Left lung (tissue), 10 donors: Measurements from ENCODE around the gene POLD4. TPM values are rescaled to one million over a fixed set of nuclear protein-coding genes. Genes with fewer than 3 reads are reported as not detected.

Source experiments
- ATAC-seq: fragments of 200-7000 bp; cut with Tn5 transposase; one replicate; pipeline ENCODE4 v1.9.1; 2020; ENCODE audit warnings: moderate library complexity
- DNase-seq, 4 donors: peaks; one replicate each; pipeline ENCODE4 v3.0.0-alpha.2; 2013 to 2020
- H3K27ac ChIP-seq, 2 donors: fragments of 200-600 bp; sonication (generic) in 1 of 2; one replicate each; pipeline versions ENCODE4 v1.5.0 to v1.8.0; 2020 to 2021
- H3K27me3 ChIP-seq, 2 donors: fragments of 200-600 bp; sonication (generic) in 1 of 2; one replicate each; pipeline versions ENCODE4 v1.5.0 to v1.8.0; 2020 to 2021
- H3K36me3 ChIP-seq, 2 donors: fragments of 200-600 bp; sonication (generic) in 1 of 2; one replicate each; pipeline versions ENCODE4 v1.5.0 to v1.8.0; 2020 to 2021
- H3K4me1 ChIP-seq, 2 donors: fragments of 200-600 bp; one replicate each; pipeline ENCODE4 v1.8.0; 2021
- H3K4me3 ChIP-seq, 2 donors: fragments of 200-600 bp; sonication (generic) in 1 of 2; one replicate each; pipeline versions ENCODE4 v1.5.0 to v1.8.0; 2020 to 2021; ENCODE audit warnings: mild to moderate bottlenecking in 1 of 2
- H3K9me3 ChIP-seq, 2 donors: fragments of 200-600 bp; sonication (generic) in 1 of 2; one replicate each; pipeline versions ENCODE4 v1.5.0 to v1.8.0; 2020 to 2021
- intact Hi-C, 2 donors: fragments of 100-400 bp; cut with DNase I; formaldehyde crosslinking; loops; one replicate each; pipeline versions ENCODE4 v1.11.2 to v1.14.2; 2022
- polyA plus RNA-seq, 6 donors: library from polyadenylated mRNA; unstranded; fragments of 120-200 nt; gene quantifications; one replicate each; pipeline ENCODE4 v1.2.1, GENCODE V29; 2013; ENCODE audit not compliant: insufficient read length in 6 of 6
- total RNA-seq, 2 donors: library from RNA; stranded (reverse); fragmentation: NEBNext Ultra II Directional; extraction: Animal tissue kit (Norgen Biotek cat#: 25700); gene quantifications; one replicate each; pipeline ENCODE4 v1.2.1, GENCODE V29; 2021
- TF ChIP-seq, protein P1 (sequence below), 2 donors: fragments of 200-600 bp; sonication (generic) in 1 of 2; IDR thresholded peaks; one replicate each; pipeline versions ENCODE4 v1.5.0 to v1.8.0; 2021; ENCODE audit warnings: antibody characterized with exemption in 2 of 2
- donor health status: DM: no; HTN: yes; CAD: no.
- donor health status: DM: no; HTN: no; CAD: no.

Gene POLD4
- total and polyA plus RNA-seq, 8 donors = 26.7 to 77.3 (median 33.8) TPM

DNA sequence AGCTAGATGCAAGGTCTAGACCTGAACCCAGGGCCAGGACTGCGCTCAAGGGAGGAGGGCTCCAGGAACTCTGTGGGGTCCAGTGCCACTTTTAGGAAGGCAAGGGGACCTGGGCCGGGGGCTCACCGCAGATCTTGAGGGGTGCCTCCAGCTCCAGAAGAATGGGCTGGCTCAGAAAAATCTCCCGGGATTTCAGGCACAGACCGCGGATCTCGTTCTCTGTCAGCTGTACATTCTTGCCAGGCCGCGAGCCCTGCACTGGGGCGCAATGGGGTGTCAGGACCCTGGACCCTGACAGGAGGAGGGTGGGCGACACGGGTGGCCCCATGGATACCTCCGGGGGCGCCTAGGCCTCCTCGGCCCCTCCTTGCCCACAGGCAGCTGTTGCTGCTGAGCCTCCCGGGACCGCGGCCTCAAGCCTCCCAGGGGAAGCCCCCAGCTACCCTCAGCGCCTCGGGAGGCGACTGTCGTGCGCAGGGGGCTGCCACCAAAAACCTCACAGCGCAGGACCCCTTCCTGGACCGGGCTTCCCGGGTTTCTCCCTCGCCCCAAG, 47.7 kb upstream of the POLD4 start:
- Histone ChIP-seq H3K4me1 (peaks cover 16 to 78% of the 10 kb centered on the region in 2 donors), H3K27ac (peak overlapping the region; percentile 89 to 96), H3K4me3 (peak overlapping the region; percentile 91 to 98), H3K27me3 (no peaks in the 10 kb centered on the region), H3K36me3 (peaks cover 0 to 45% of the 10 kb centered on the region in 2 donors), H3K9me3 (no peaks in the 10 kb centered on the region)
- no peak for ATAC-seq
- DNase-seq = peak in 1 of 4 donors; percentile 86
- TF ChIP-seq, protein P1, sequence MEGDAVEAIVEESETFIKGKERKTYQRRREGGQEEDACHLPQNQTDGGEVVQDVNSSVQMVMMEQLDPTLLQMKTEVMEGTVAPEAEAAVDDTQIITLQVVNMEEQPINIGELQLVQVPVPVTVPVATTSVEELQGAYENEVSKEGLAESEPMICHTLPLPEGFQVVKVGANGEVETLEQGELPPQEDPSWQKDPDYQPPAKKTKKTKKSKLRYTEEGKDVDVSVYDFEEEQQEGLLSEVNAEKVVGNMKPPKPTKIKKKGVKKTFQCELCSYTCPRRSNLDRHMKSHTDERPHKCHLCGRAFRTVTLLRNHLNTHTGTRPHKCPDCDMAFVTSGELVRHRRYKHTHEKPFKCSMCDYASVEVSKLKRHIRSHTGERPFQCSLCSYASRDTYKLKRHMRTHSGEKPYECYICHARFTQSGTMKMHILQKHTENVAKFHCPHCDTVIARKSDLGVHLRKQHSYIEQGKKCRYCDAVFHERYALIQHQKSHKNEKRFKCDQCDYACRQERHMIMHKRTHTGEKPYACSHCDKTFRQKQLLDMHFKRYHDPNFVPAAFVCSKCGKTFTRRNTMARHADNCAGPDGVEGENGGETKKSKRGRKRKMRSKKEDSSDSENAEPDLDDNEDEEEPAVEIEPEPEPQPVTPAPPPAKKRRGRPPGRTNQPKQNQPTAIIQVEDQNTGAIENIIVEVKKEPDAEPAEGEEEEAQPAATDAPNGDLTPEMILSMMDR (IDR thresholded peaks at IDR 0.05) = no peak
- intact Hi-C loops = no loop called here

DNA sequence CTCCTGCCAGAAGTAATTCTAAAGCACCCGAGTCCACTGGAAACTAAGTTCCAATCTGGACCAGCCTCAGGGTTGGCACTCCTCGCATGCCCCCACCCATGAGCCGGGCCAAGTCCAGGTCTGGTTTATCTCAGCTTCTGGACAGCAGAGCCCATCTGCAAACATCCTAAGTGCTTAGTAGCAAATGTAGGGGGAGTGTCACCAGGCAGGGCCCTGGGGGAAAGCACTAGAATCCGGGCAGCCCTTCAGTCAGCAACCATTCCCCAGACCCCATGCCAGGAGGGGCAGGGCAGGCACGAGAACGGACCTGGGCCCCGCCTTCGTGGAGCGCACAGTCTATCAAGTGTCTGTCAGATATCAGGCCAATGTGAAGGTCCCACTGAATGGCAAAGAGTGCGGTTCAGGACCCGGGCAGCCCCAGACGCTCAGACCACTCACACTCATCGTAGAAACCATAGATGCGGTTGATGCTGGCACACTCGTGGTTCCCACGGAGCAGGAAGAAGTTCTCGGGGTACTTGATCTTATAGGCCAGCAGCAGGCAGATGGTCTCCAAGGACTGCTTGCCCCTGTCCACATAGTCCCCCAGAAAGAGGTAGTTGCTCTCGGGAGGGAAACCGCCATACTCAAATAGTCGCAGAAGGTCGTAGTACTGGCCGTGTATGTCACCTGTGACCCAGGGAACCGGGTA, 47.0 kb upstream of the POLD4 start:
- Histone ChIP-seq H3K4me1 (peaks cover 16 to 71% of the 10 kb centered on the region in 2 donors), H3K4me3 (peak overlapping the region; percentile 91 to 98), H3K36me3 (peaks cover 0 to 52% of the 10 kb centered on the region in 2 donors), H3K27ac (peak overlapping the region in 1 of 2 donors; percentile 96), H3K27me3 (no peaks in the 10 kb centered on the region), H3K9me3 (no peaks in the 10 kb centered on the region)
- intact Hi-C loops = no loop called here
- ATAC-seq (no peak), DNase-seq (no peak)
- TF ChIP-seq, protein P1 (IDR thresholded peaks at IDR 0.05) = no peak

DNA sequence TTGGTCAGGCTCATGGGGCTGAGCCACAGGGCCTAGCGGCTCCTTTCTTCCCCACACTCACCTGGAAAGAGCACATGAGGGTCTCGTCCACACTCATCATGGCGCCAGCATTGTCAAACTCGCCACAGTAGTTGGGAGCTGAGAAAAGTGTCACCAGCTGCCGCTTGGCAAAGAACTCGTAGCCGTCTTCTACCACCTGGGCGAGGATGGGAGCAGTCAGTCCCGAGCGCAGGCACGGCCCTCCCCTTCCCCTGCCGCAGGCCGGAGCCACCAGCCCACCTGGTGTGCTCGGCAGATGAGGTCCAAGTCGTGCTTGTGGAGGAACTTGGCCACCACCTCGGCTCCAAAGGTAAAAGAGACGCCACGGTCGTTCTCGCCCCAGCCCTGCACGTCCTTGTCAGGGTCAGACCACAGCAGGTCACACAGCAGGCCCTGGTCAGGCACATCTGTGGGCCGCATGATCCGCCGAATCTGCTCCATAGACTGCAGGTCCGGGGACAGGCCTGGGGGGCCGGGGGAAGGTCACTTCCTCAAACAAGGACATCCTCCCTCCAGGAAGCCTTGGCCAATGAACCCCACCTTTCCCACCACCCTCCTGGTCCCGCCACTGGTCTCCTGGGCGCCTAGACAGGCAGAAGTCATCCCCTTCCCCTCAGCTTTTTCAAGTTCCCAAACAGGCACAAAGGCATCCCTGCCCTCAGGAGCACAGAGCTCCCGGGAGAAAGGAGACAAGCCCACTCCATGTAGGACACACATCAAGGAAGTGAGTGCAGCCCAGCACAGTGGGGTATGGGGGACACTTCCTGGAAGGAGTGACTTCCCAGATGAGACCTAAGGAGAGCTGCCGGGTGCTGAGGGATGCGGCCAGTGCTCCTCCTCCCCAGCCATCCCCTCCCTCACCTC, 45.6 kb upstream of the POLD4 start:
- no peak for ATAC-seq
- no peak for DNase-seq
- intact Hi-C loops = no loop called here

DNA sequence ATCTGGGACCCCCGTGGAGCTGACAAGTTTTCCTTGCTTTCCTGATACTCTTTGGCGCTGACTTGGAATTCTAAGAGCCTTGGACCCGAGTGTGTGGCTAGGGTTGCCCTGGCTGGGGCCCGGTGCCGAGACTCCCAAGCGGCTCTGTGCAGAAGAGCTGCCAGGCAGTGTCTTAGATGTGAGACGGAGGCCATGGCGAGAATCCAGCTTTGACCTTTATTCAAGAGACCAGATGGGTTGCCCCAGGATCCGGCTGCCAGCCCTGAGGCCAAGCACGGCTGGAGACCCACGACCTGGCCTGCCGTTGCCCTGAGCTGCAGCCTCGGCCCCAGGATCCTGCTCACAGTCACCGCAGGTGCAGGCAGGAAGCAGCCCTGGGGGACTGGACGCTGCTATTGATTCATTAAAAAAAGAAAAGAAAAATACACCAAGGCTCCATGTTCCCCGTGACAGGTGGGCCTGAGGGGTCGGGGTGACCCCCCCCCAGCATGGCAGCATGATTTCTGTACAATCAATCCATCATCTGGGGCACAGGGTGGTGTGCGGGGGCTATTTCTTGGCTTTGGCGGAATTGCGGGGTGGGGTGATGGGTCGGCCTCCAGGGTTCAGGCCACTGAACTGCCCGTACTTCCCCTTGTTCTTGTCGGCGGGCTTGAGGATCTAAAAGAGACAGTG, 44.8 kb upstream of the POLD4 start:
- no peaks in the 10 kb centered on the region for H3K27me3 ChIP-seq
- intact Hi-C loops = no loop called here
- H3K4me3 ChIP-seq = no peak overlapping the region
- H3K9me3 ChIP-seq = no peaks in the 10 kb centered on the region
- H3K4me1 ChIP-seq = peaks cover 16 to 60% of the 10 kb centered on the region in 2 donors
- peaks cover 0 to 71% of the 10 kb centered on the region in 2 donors for H3K36me3 ChIP-seq
- ATAC-seq = no peak
- no peak for DNase-seq
- H3K27ac ChIP-seq = no peak overlapping the region
- TF ChIP-seq, protein P1 (IDR thresholded peaks at IDR 0.05) = no peak

More for the DNA sequence above, 45.6 kb upstream of the POLD4 start:
- Histone ChIP-seq H3K4me3 (no peak overlapping the region), H3K4me1 (peaks cover 16 to 63% of the 10 kb centered on the region in 2 donors), H3K27me3 (no peaks in the 10 kb centered on the region), H3K36me3 (peaks cover 0 to 64% of the 10 kb centered on the region in 2 donors), H3K27ac (no peak overlapping the region), H3K9me3 (no peaks in the 10 kb centered on the region)
- TF ChIP-seq, protein P1 (IDR thresholded peaks at IDR 0.05) = no peak
